Measurements from ENCODE around the gene B3GAT3.

GRCh38 chr11:62610814-62611704 is 10.7 kb downstream of the B3GAT3 start:
- no peak for TF ChIP-seq CTCF (IDR thresholded peaks at IDR 0.05)
- no peak for TF ChIP-seq POLR2A (IDR thresholded peaks at IDR 0.05)
